ENCODE results near the gene ZNF578.
"Not testable (repeated sequence)": the region's sequence is repeated elsewhere in the genome, so short reads cannot be mapped to it uniquely, and the experiment has no call there.

Gene ZNF578

GRCh38 chr19:52558732-52559445 is 105.5 kb downstream of the ZNF578 start:
- not testable (repeated sequence) for DNase-seq

GRCh38 chr19:52561611-52562010 is 108.3 kb downstream of the ZNF578 start:
- not testable (repeated sequence) for DNase-seq

Data from hypothalamus (tissue), 51 donors.